Esophagus (tissue), 2 donors: Measurements from ENCODE around the gene PHYHIPL. TPM values are rescaled to one million over a fixed set of nuclear protein-coding genes. Genes with fewer than 3 reads are reported as not detected.

Experiments used
- H3K27ac ChIP-seq, 2 donors: one replicate each; pipeline ENCODE4 v1.5.1; 2013; ENCODE audit warnings: low read depth in 2 of 2, mild to moderate bottlenecking in 2 of 2, inconsistent platforms in 1 of 2, low read length in 1 of 2, moderate library complexity in 1 of 2
- H3K27me3 ChIP-seq, 2 donors: one replicate each; pipeline ENCODE4 v1.6.1; 2013; ENCODE audit warnings: low read length in 2 of 2, control low read depth in 1 of 2, mild to moderate bottlenecking in 1 of 2; ENCODE audit not compliant: insufficient read depth in 2 of 2, control insufficient read depth in 1 of 2
- H3K36me3 ChIP-seq, 2 donors: one replicate each; pipeline ENCODE4 v1.6.1; 2013; ENCODE audit warnings: low read length in 1 of 2; ENCODE audit not compliant: control insufficient read depth in 2 of 2, insufficient read depth in 2 of 2
- H3K4me1 ChIP-seq, 2 donors: one replicate each; pipeline ENCODE4 v1.6.1; 2013; ENCODE audit warnings: low read length in 1 of 2; ENCODE audit not compliant: control insufficient read depth in 2 of 2, insufficient read depth in 2 of 2
- H3K4me3 ChIP-seq, 2 donors: one replicate each; pipeline ENCODE4 v1.5.1; 2013; ENCODE audit warnings: low read length in 2 of 2, mild to moderate bottlenecking in 2 of 2, low read depth in 1 of 2, moderate library complexity in 1 of 2
- H3K9me3 ChIP-seq, 2 donors: one replicate each; pipeline ENCODE4 v1.6.1; 2013; ENCODE audit warnings: mild to moderate bottlenecking in 2 of 2, low read depth in 1 of 2, low read length in 1 of 2, moderate library complexity in 1 of 2; ENCODE audit not compliant: control insufficient read depth in 2 of 2, insufficient read depth in 1 of 2
- WGBS, 2 donors: extraction: QIAGEN DNeasy Blood & Tissue Kit; methylation state at CpG; one replicate each; pipeline ENCODE4 v1.1.7; 2013; 5-methylcytosine and 5-hydroxymethylcytosine counted together
- polyA plus RNA-seq, 2 donors: library from polyadenylated mRNA; stranded (reverse); fragments of 200-250 nt; gene quantifications; one replicate each; pipeline ENCODE4 v1.2.3, GENCODE V29; 2013
- donor health status: healthy with polysubstance abuse.
- donor health status: Bipolar disorder and iron deficiency.

PHYHIPL gene
- polyA plus RNA-seq, 2 donors, result 0.05 to 0.08 TPM

GRCh38 chr10:59179068-59179467 lies 2.6 kb downstream of the PHYHIPL start:
- Histone ChIP-seq H3K9me3 (peaks cover 0 to 7% of the 10 kb centered on the region in 2 donors), H3K4me3 (no peak overlapping the region), H3K27me3 (peaks cover 0 to 6% of the 10 kb centered on the region in 2 donors), H3K36me3 (no peaks in the 10 kb centered on the region), H3K4me1 (peaks cover 4 to 6% of the 10 kb centered on the region in 2 donors), H3K27ac (no peak overlapping the region)
- WGBS, 2 donors, result 46 to 65% methylated on average over 2 of the region's 2 CpGs

GRCh38 chr10:59180689-59181270 lies 4.3 kb downstream of the PHYHIPL start:
- WGBS, 2 donors, result 79 to 86% methylated on average over 3 of the region's 3 CpGs

GRCh38 chr10:59181668-59182067 lies 5.2 kb downstream of the PHYHIPL start:
- 3 to 16% methylated on average over 2 of the region's 2 CpGs for WGBS, 2 donors
- Histone ChIP-seq H3K9me3 (peaks cover 0 to 5% of the 10 kb centered on the region in 2 donors), H3K4me3 (no peak overlapping the region), H3K27ac (no peak overlapping the region), H3K27me3 (peaks cover 0 to 6% of the 10 kb centered on the region in 2 donors), H3K36me3 (no peaks in the 10 kb centered on the region), H3K4me1 (peaks cover 0 to 2% of the 10 kb centered on the region in 2 donors)

More at GRCh38 chr10:59180689-59181270, 4.3 kb downstream of the PHYHIPL start:
- H3K4me3 ChIP-seq, result no peak overlapping the region
- peaks cover 0 to 7% of the 10 kb centered on the region in 2 donors for H3K9me3 ChIP-seq
- no peak overlapping the region for H3K27ac ChIP-seq
- peaks cover 4 to 5% of the 10 kb centered on the region in 2 donors for H3K4me1 ChIP-seq
- H3K27me3 ChIP-seq, result peaks cover 0 to 6% of the 10 kb centered on the region in 2 donors
- H3K36me3 ChIP-seq, result no peaks in the 10 kb centered on the region

- Histone ChIP-seq H3K27me3 (no peaks in the 10 kb centered on the region), H3K4me3 (no peak overlapping the region), H3K4me1 (no peaks in the 10 kb centered on the region), H3K9me3 (no peaks in the 10 kb centered on the region), H3K27ac (no peak overlapping the region), H3K36me3 (no peaks in the 10 kb centered on the region)
- WGBS, 2 donors, result 81 to 98% methylated on average over 1 of the region's 1 CpG
Observed at GRCh38 chr10:59190332-59190731, 13.9 kb downstream of the PHYHIPL start.

GRCh38 chr10:59206204-59206720 lies 29.8 kb downstream of the PHYHIPL start:
- H3K9me3 ChIP-seq, result no peaks in the 10 kb centered on the region
- H3K4me3 ChIP-seq, result no peak overlapping the region
- 74 to 78% methylated on average over 5 of the region's 5 CpGs for WGBS, 2 donors
- H3K27me3 ChIP-seq, result no peaks in the 10 kb centered on the region
- no peaks in the 10 kb centered on the region for H3K4me1 ChIP-seq
- no peaks in the 10 kb centered on the region for H3K36me3 ChIP-seq
- no peak overlapping the region for H3K27ac ChIP-seq

- no peaks in the 10 kb centered on the region for H3K36me3 ChIP-seq
- H3K4me1 ChIP-seq, result no peaks in the 10 kb centered on the region
- no peak overlapping the region for H3K4me3 ChIP-seq
- WGBS, 2 donors, result 82 to 85% methylated on average over 2 of the region's 2 CpGs
- H3K27ac ChIP-seq, result no peak overlapping the region
- no peaks in the 10 kb centered on the region for H3K9me3 ChIP-seq
- no peaks in the 10 kb centered on the region for H3K27me3 ChIP-seq
Observed at GRCh38 chr10:59212301-59212798, 35.9 kb downstream of the PHYHIPL start.

- H3K27ac ChIP-seq, result no peak overlapping the region
- H3K36me3 ChIP-seq, result no peaks in the 10 kb centered on the region
- H3K9me3 ChIP-seq, result no peaks in the 10 kb centered on the region
- 92 to 100% methylated on average over 1 of the region's 1 CpG for WGBS, 2 donors
- no peak overlapping the region for H3K4me3 ChIP-seq
- H3K27me3 ChIP-seq, result peaks cover 0 to 2% of the 10 kb centered on the region in 2 donors
- H3K4me1 ChIP-seq, result no peaks in the 10 kb centered on the region
Observed at GRCh38 chr10:59214160-59214559, 37.7 kb downstream of the PHYHIPL start.

GRCh38 chr10:59216178-59216869 lies 39.9 kb downstream of the PHYHIPL start:
- no peak overlapping the region for H3K27ac ChIP-seq

GRCh38 chr10:59222788-59223187 lies 46.3 kb downstream of the PHYHIPL start:
- no peak overlapping the region for H3K27ac ChIP-seq

More at GRCh38 chr10:59216178-59216869, 39.9 kb downstream of the PHYHIPL start:
- 61 to 65% methylated on average over 4 of the region's 4 CpGs for WGBS, 2 donors
- Histone ChIP-seq H3K9me3 (no peaks in the 10 kb centered on the region), H3K27me3 (peaks cover 0 to 2% of the 10 kb centered on the region in 2 donors), H3K4me3 (no peak overlapping the region), H3K4me1 (no peaks in the 10 kb centered on the region), H3K36me3 (no peaks in the 10 kb centered on the region)

More at GRCh38 chr10:59222788-59223187, 46.3 kb downstream of the PHYHIPL start:
- no peaks in the 10 kb centered on the region for H3K4me1 ChIP-seq
- H3K27me3 ChIP-seq, result peaks cover 0 to 2% of the 10 kb centered on the region in 2 donors
- H3K4me3 ChIP-seq, result no peak overlapping the region
- H3K9me3 ChIP-seq, result no peaks in the 10 kb centered on the region
- no peaks in the 10 kb centered on the region for H3K36me3 ChIP-seq
